ENCODE measurements around the gene WEE2. TPM values are rescaled to one million over a fixed set of nuclear protein-coding genes. Genes with fewer than 3 reads are reported as not detected.

WEE2 gene
- total and polyA plus RNA-seq, 2 of the 13 experiments (the other 11 are each of a cell fraction or from before 2014, with no cell fraction given) = not detected

GRCh38 chr7:141685285-141686023 is 22.7 kb upstream of the WEE2 start:
- Histone ChIP-seq H3K4me1 (ENCODE audit: insufficient read depth, low read length) (peaks cover 20% of the 10 kb centered on the region), H3K9ac (ENCODE audit: insufficient read depth, low read depth, low read length) (no peak overlapping the region), H3K27me3 (ENCODE audit: control insufficient read depth in 1 of 2, insufficient read depth in 2 of 2, low read length in 2 of 2) (no peaks in the 10 kb centered on the region), H3K9me3 (ENCODE audit: low read length) (no peaks in the 10 kb centered on the region), H3K4me3 (replicated peaks in 1 of 3; ENCODE audit: insufficient read depth in 1 of 3, low read depth in 2 of 3, low read length in 3 of 3) (no peak overlapping the region), H3K79me2 (ENCODE audit: insufficient read depth, low read length) (no peaks in the 10 kb centered on the region), H3K36me3 (replicated peaks in 1 of 2; ENCODE audit: control insufficient read depth in 1 of 2, insufficient read depth in 2 of 2, low read length in 2 of 2) (peaks cover 2 to 14% of the 10 kb centered on the region in 2 experiments; a peak in 3 of 5 replicates), H3K27ac (ENCODE audit: extremely low read length, insufficient read depth, low read length) (no peak overlapping the region), H2AFZ (ENCODE audit: low read length) (no peak overlapping the region), H4K20me1 (ENCODE audit: insufficient read depth, low read length) (0 out of 2 replicates have a peak, but pooled peaks cover 6% of the 10 kb centered on the region), H3K4me2 (ENCODE audit: low read depth, low read length) (no peak overlapping the region)
- FAIRE-seq (no peak), ATAC-seq (no peak), DNase-seq (ENCODE audit: low spot score) (no peak)
- POLR2A ChIA-PET = no interaction called here
- BruUV-seq (replicated peaks) = no TSS peak
- no peak for TF ChIP-seq PCBP2 (optimal IDR thresholded peaks at IDR 0.05; ENCODE audit: low read depth, low read length, poor library complexity, severe bottlenecking)
- TF ChIP-seq TBX2 (CRISPR knock-in tag; IDR thresholded peaks at IDR 0.05; ENCODE audit: borderline replicate concordance) = no peak
- TF ChIP-seq ZNF558 (CRISPR knock-in tag; IDR thresholded peaks at IDR 0.05; ENCODE audit: borderline replicate concordance) = no peak
- no peak for TF ChIP-seq ZNF274 (CRISPR knock-in tag; IDR thresholded peaks at IDR 0.05)
- TF ChIP-seq HNF4G (IDR thresholded peaks at IDR 0.05; ENCODE audit: borderline replicate concordance, low read depth, low read length) = no peak
- no peak for TF ChIP-seq HNF4G (CRISPR knock-in tag; IDR thresholded peaks at IDR 0.05; ENCODE audit: borderline replicate concordance, low read depth)
- no peak for TF ChIP-seq RELA (CRISPR knock-in tag; IDR thresholded peaks at IDR 0.05)
- TF ChIP-seq CHD2 (IDR thresholded peaks at IDR 0.05; ENCODE audit: low read depth, low read length) = no peak
- TF ChIP-seq HIVEP1 (CRISPR knock-in tag; IDR thresholded peaks at IDR 0.05) = no peak
- TF ChIP-seq ZNF607 (CRISPR knock-in tag; IDR thresholded peaks at IDR 0.05; ENCODE audit: borderline replicate concordance) = no peak
- no peak for TF ChIP-seq ZBTB10 (CRISPR knock-in tag; IDR thresholded peaks at IDR 0.05; ENCODE audit: borderline replicate concordance)
- no peak for TF ChIP-seq PHF5A (CRISPR knock-in tag; IDR thresholded peaks at IDR 0.05; ENCODE audit: low read depth, unreplicated experiment)
- TF ChIP-seq, protein P1, sequence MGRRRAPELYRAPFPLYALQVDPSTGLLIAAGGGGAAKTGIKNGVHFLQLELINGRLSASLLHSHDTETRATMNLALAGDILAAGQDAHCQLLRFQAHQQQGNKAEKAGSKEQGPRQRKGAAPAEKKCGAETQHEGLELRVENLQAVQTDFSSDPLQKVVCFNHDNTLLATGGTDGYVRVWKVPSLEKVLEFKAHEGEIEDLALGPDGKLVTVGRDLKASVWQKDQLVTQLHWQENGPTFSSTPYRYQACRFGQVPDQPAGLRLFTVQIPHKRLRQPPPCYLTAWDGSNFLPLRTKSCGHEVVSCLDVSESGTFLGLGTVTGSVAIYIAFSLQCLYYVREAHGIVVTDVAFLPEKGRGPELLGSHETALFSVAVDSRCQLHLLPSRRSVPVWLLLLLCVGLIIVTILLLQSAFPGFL (CRISPR knock-in tag; IDR thresholded peaks at IDR 0.05) = no peak
- CTCF ChIA-PET (ENCODE audit: low intra/inter-chr PET ratio, low total read pairs) = no interaction called here
- in situ Hi-C loops (cut with HindIII; ENCODE audit: extremely low pct_ligation_motif_present, low pct_unique_long_range_greater_than_20kb) (no loop called here), intact Hi-C loops (cut with micrococcal nuclease; ENCODE audit: unreplicated experiment) (no loop called here)
- 95% methylated on average over 26 of the region's 27 CpGs for WGBS (ENCODE audit: low lambda C conversion rate)
